COLO668 (cell line): ENCODE measurements around the gene JUN.
"Not testable (repeated sequence)": the region's sequence is repeated elsewhere in the genome, so short reads cannot be mapped to it uniquely, and the experiment has no call there.

Experiments
- DNase-seq: peaks from one replicate; lab custom pipeline; 2025; ENCODE audit not compliant: unreplicated experiment; lab: John Stamatoyannopoulos, UW

Gene JUN

DNA sequence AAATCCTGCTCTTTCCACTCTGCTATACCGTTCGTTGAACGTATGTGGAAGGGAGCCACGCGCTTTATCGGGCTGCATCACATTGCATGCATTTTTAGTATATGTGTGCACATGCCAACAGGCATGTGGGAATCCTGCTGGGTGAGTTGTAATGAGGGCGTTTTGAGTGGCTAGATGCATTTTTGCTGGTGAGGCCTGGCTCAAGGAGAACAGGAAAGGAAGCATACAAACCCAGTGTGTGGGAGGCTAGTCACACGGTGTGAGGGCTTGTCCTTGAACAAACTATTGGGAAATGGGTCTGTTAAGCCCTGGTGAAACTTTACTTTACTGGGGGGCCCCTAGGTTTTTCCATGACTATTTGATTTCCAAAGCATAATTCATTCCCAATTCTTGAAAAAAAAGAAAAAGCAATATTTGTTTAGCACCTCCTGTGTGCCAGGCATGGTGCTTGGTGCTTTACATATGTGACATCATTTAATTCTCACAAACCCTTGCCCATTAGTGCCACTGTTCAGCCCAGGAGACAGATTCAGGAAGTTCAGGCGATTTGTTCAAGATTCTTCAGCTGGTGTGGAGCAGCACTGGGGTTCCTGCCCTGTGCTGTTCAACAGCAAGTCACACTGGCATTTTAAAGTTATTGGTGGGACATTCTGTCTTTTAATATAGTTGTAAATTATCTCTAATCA lies 25.6 kb upstream of the JUN start:
- no peak for DNase-seq

- no peak for DNase-seq
These were observed 24.2 kb upstream of the JUN start for GRCh38 chr1:58808077-58808476.

DNA sequence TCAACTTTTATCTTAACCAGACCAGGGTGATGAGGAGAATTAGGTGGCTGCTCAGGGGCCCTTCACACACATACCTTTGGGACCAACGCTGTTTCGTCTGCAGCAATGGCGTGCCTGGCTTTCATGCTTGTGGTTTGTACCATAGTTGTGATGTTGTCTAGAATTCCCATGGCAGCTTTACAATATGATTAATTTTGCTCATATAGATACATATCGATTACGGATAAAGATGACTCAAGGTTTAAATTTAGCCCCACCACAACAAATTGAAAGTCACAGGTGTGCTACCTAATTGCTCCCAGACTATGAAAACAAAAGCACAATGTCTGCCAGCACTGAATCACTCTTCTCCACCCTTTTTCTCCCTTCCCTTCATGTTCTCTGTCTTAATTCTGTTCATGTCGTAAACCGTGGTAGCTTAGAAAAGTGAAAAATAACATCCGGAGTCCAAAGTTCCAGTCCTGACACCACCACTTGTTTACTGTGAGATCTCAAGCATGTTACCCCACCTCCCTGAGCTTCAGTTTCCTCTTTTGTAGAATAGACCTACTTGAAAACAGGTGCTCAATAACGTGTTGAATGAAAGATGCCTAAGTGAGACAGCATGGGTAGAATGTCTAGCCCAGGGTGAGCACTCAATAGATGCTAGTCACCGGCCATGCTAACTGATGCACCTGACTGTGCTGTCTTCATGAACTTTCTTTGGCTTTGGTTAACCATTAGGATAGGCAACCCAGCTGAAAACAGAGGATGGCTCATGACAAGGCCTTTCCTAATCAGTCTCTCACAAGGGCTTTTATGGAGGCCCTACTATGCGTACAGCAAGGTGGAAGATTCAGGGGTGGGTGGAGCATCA lies 22.1 kb upstream of the JUN start:
- DNase-seq, result peak; percentile 71

GRCh38 chr1:58804853-58805565 lies 21.2 kb upstream of the JUN start:
- peak; percentile 69 for DNase-seq

GRCh38 chr1:58803858-58804257 lies 20.0 kb upstream of the JUN start:
- no peak for DNase-seq

GRCh38 chr1:58802640-58803399 lies 19.0 kb upstream of the JUN start:
- DNase-seq, result peak; percentile 42

- DNase-seq, result not testable (repeated sequence)
These were observed 17.4 kb upstream of the JUN start for GRCh38 chr1:58801286-58801685.

DNA sequence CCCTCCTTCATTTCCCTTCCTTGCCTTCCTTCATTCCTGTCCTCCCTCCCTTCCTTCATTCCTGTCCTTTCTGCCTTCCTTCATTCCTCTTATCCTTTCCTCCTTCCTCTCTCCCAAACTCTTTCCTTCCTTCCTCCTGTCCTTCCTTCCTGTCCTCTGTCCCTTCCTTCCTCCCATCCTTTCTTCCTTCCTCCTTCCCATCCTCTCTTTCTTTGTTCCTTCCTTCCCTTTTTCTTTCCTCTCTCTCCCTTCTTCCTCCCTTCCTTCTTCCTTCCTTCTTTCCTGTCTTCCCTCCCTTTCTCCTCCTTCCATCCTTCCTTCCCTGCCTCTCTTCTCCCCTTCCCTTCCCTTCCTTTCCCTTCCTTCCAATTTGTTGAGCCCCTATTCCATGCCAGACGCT lies 15.8 kb upstream of the JUN start:
- DNase-seq, result no peak

DNA sequence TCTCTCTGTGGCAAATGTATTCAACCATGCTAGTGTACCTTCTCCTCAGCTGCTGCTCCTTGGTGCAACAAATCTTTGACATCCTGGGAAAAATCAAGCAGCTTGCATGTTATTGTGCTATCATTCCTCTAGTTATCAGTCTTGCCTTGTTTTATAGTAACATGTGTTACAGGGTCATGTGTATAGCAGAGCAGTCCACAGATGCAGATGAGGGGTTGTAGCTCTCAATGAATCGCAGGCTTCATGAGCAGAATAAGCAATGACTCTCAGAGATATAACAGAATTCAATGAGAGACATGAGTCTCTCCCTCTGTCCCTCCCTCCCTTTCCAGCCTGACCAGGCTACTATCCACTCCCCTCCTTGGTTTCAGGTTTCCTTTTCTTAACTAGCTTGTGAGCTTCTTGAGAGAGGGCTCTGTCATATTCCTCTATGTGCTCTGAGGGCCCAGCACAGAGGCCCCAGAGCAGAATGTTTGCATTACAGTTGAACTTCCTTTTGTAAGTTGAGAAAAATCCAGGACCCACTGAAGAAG lies 15.1 kb upstream of the JUN start:
- DNase-seq, result no peak

GRCh38 chr1:58796416-58796815 lies 12.6 kb upstream of the JUN start:
- DNase-seq, result no peak

- DNase-seq, result no peak
These were observed 10.7 kb upstream of the JUN start for GRCh38 chr1:58794585-58794984.

DNA sequence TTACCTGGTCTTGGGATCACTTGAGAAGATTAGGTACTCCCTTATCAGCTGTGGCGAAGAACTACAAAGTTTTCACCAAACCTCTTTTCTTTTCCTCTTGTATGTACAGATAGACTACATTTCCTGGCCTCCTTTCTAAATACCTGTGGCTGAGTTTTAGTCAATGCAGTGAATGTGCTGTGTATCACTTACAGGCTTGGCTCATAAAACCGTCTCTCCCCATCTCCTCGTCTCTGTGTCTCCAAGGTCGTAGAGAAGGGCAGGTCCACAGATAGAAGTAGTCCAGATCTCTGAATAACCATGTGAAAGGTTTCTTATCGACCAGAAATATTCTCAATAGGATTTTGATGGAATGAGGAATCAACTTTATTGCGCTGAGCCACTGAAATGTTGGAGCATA lies 9.0 kb upstream of the JUN start:
- no peak for DNase-seq

GRCh38 chr1:58791106-58791505 lies 7.3 kb upstream of the JUN start:
- DNase-seq, result peak; percentile 39

- no peak for DNase-seq
These were observed 6.3 kb upstream of the JUN start for GRCh38 chr1:58789996-58790660.

DNA sequence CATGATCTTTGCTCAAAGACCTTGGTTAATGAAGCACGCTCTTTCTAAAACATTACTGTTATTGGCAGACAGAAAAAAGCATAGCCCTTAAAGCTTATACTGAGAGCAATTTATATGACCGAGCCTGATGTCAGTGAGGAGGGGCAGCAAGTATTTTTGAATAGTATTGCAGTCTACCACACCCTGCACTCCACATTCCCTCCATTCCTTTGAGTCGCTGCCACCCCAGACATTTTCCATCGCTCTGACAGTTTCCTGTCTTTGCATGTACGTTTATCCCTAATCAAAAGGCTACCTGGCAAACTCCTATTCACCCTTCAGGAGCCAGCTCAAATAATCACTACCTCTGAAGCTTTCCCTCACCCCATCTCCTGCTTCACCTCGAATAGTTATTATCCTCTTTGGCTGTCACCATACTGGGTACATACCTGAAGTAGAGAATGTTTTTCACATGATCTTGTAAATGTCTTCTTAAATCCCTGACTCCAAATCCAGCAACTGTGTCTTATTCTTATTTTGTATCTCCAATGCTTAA lies 5.5 kb upstream of the JUN start:
- DNase-seq, result no peak

GRCh38 chr1:58788259-58788658 lies 4.4 kb upstream of the JUN start:
- no peak for DNase-seq

GRCh38 chr1:58786927-58787245 lies 3.0 kb upstream of the JUN start:
- no peak for DNase-seq

DNA sequence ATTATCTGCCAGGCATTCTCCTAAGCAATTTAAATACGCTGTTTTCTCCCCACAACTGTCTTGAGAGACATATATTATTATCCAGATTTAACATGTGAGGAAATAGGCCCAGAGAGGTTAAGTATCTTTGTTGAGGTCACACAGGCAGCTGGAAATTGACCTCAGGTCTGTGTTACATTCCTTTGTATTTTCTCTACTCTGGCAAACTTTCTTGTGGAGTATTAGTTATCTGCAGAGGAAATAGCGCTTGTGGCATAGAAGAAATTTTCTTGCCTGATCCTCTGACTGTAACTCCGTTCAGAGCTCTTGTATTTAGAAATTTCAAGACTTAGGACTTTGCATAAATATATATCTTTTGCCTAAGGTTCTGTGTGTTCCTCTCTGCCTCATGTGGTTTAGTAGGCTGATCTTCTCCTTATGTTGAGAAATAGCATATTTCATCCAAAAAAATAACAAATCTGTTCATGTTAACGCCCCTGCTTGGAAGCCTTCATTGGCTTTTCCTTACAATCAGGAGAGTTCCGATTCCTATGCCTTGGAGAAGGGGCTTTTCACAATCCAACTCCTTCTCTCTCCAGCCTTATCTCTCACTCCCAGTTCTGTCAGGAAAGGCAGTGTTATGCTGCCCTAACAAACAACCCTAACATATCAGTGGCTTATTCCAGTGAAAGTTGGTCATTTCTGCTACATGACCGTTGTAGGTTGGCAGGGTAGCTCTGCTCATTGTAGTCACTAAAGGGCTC lies 2.5 kb upstream of the JUN start:
- no peak for DNase-seq

DNA sequence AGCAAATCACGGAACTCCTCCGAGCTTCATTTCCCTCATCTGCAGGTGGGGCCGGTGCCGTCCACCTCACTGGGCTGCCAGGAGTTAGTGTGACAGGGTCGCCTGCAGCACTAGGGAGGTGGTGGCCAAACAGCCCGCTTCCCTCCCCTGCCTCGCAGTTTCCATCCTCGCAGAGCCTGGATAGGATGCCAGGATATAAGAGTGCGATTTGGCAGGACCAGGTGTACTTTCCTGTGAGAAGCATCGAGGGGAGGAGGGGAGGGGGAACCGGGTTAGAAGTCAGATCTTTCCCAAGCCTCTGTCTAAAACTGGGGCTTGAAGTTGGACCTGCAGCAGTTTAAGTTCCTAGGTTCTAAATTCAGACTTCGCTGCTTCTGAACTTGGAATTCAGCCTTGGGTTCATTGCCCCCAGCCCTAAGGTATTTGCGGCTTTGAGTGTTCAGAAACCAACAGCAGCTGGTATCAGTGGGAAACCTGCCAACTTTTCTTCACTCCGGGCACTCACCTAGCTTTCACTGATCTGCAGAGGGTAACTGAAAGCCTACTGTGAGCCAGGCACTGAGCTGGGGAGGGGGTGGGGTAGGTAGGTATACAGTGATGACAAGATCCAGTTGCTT lies 1.7 kb upstream of the JUN start:
- DNase-seq, result peak; percentile 94
